B cell (primary cell): Measurements from ENCODE around the gene TUBA4B. TPM values are rescaled to one million over a fixed set of nuclear protein-coding genes. Genes with fewer than 3 reads are reported as not detected.

ENCODE experiments used
- ATAC-seq: fragments of 200-7000 bp; cut with Tn5 transposase; one replicate; pipeline ENCODE4 v1.10.0; 2021; ENCODE audit warnings: low read depth, mild to moderate bottlenecking, moderate number of reproducible peaks, moderate library complexity
- CTCF ChIA-PET: fragments of 350-600 bp; sonication (Branson Sonifier 250); formaldehyde crosslinking; loops from one replicate; lab custom pipeline; 2021; ENCODE audit warnings: antibody characterized with exemption, inconsistent platforms; lab: Charles Lee
- POLR2A ChIA-PET: fragments of 350-600 bp; sonication (Branson Sonifier 250); formaldehyde crosslinking; loops from one replicate; lab custom pipeline; 2021; ENCODE audit warnings: antibody characterized with exemption; lab: Charles Lee
- DNase-seq: peaks from one replicate; pipeline ENCODE4 v3.0.0; 2013
- H2AFZ ChIP-seq: 2 replicates; pipeline ENCODE4 v1.6.1; 2012; ENCODE audit warnings: mild to moderate bottlenecking, low read depth, low read length; ENCODE audit not compliant: insufficient read depth, poor library complexity, severe bottlenecking
- H3K27ac ChIP-seq, 2 donors: 1 replicate in 1 of 2; 2 replicates in 1 of 2; pipeline ENCODE4 v1.5.1; 2012 to 2013; ENCODE audit warnings: low read length in 2 of 2, mild to moderate bottlenecking in 2 of 2, moderate library complexity in 1 of 2
- H3K27me3 ChIP-seq, 4 experiments: fragments of 200-600 bp in 1 of 4; sonication (generic) in 1 of 4; replicated peaks in 1 of 4; 1 replicate in 2 of 4; 2 replicates in 2 of 4; pipeline versions ENCODE4 v1.6.1 to v1.7.0; 2013 to 2016; ENCODE audit warnings: low read length in 3 of 4, mild to moderate bottlenecking in 2 of 4, mixed read lengths in 1 of 4, moderate library complexity in 1 of 4; ENCODE audit not compliant: insufficient read depth in 4 of 4, control insufficient read depth in 3 of 4; ENCODE audit errors: control extremely low read depth in 1 of 4
- H3K36me3 ChIP-seq, 2 experiments: replicated peaks in 1 of 2; 1 replicate in 1 of 2; 2 replicates in 1 of 2; pipeline versions ENCODE4 v1.6.1 to v1.7.1; 2013; ENCODE audit warnings: low read length in 1 of 2; ENCODE audit not compliant: insufficient read depth in 2 of 2, control insufficient read depth in 1 of 2; ENCODE audit errors: control extremely low read depth in 1 of 2, extremely low read depth in 1 of 2
- H3K4me1 ChIP-seq, 2 donors: fragments of 200-600 bp in 1 of 2; sonication (generic) in 1 of 2; 1 replicate in 1 of 2; 2 replicates in 1 of 2; pipeline versions ENCODE4 v1.5.1 to v1.6.1; 2013 to 2017; ENCODE audit warnings: low read length in 2 of 2; ENCODE audit not compliant: control insufficient read depth in 2 of 2, insufficient read depth in 2 of 2
- H3K4me2 ChIP-seq: replicated peaks from 2 replicates; pipeline ENCODE3; 2012; ENCODE audit warnings: mild to moderate bottlenecking, low read depth, low read length; ENCODE audit not compliant: poor library complexity, severe bottlenecking
- H3K4me3 ChIP-seq, 5 experiments: fragments of 200-600 bp in 1 of 5; sonication (generic) in 1 of 5; 1 replicate in 3 of 5; 2 replicates in 2 of 5; pipeline versions ENCODE4 v1.5.1 to v1.7.0; 2011 to 2016; ENCODE audit warnings: low read length in 4 of 5, mild to moderate bottlenecking in 4 of 5, low read depth in 2 of 5, control low read depth in 1 of 5, moderate library complexity in 1 of 5; ENCODE audit not compliant: insufficient read depth in 1 of 5; ENCODE audit errors: control extremely low read depth in 1 of 5, extremely low read depth in 1 of 5
- H3K79me2 ChIP-seq: fragments of 200-600 bp; sonication (generic); one replicate; pipeline ENCODE4 v1.6.0; 2016; ENCODE audit warnings: low read length; ENCODE audit not compliant: control insufficient read depth, insufficient read depth
- H3K9ac ChIP-seq: fragments of 200-600 bp; sonication (generic); 2 replicates; pipeline ENCODE4 v1.6.1; 2017; ENCODE audit warnings: mild to moderate bottlenecking, low read length, moderate library complexity
- H3K9me3 ChIP-seq, 3 donors: one replicate each; pipeline versions ENCODE4 v1.6.1 to v1.7.1; 2013; ENCODE audit warnings: low read length in 2 of 3; ENCODE audit not compliant: control insufficient read depth in 2 of 3, insufficient read depth in 1 of 3; ENCODE audit errors: control extremely low read depth in 1 of 3
- H4K20me1 ChIP-seq: 2 replicates; pipeline ENCODE4 v1.6.0; 2012; ENCODE audit warnings: mild to moderate bottlenecking, low read length; ENCODE audit not compliant: insufficient read depth, control insufficient read depth, poor library complexity, severe bottlenecking
- H3K27ac Mint-ChIP-seq: one replicate; pipeline ENCODE4 v1.8.0; 2021; ENCODE audit warnings: mixed read lengths
- H3K27me3 Mint-ChIP-seq: one replicate; pipeline ENCODE4 v1.8.0; 2021; ENCODE audit warnings: mixed read lengths
- H3K4me1 Mint-ChIP-seq: one replicate; pipeline ENCODE4 v1.8.0; 2021; ENCODE audit warnings: mixed read lengths
- H3K4me3 Mint-ChIP-seq: one replicate; pipeline ENCODE4 v1.8.0; 2021; ENCODE audit warnings: mixed read lengths
- H3K9me3 Mint-ChIP-seq: one replicate; pipeline ENCODE4 v1.8.0; 2022; ENCODE audit warnings: mixed read lengths; ENCODE audit not compliant: insufficient read depth
- CTCF ChIP-seq: fragments of 200-600 bp; IDR thresholded peaks from one replicate; pipeline ENCODE4 v1.8.0; 2022; ENCODE audit warnings: antibody characterized with exemption, mild to moderate bottlenecking
- EZH2 ChIP-seq: IDR thresholded peaks from 2 replicates; pipeline ENCODE4 v1.6.1; 2012; ENCODE audit warnings: borderline replicate concordance, low read depth, mild to moderate bottlenecking, moderate library complexity, low read length; ENCODE audit not compliant: insufficient read depth, poor library complexity, severe bottlenecking
- WGBS: methylation state at CpG from one replicate; pipeline ENCODE4 v1.1.5; 2013; ENCODE audit warnings: missing lambda C conversion rate; ENCODE audit not compliant: insufficient coverage; 5-methylcytosine and 5-hydroxymethylcytosine counted together
- intact Hi-C: fragments of 100-400 bp; cut with micrococcal nuclease; formaldehyde crosslinking; loops from one replicate; pipeline ENCODE4 v1.10.0; 2022
- polyA plus RNA-seq: library from polyadenylated mRNA; depleted of rRNA; stranded (reverse); fragments of >200 nt; gene quantifications from 2 replicates; pipeline ENCODE4 v1.2.3, GENCODE V29; 2012
- total RNA-seq, 2 donors: library from RNA; stranded (reverse); fragments of 120-200 nt in 1 of 2; gene quantifications; 1 replicate in 1 of 2; 2 replicates in 1 of 2; pipeline versions ENCODE4 v1.2.3 to v1.2.4, GENCODE V29; 2013 to 2022

TUBA4B gene
- total and polyA plus RNA-seq, 2 donors (not counting 1 experiment from before 2014, with no cell fraction given), result not detected

- Mint-ChIP-seq H3K9me3 (peaks cover 2% of the 10 kb centered on the region), H3K27me3 (peaks cover 62% of the 10 kb centered on the region), H3K4me3 (no peak overlapping the region), H3K4me1 (peaks cover 2% of the 10 kb centered on the region), H3K27ac (no peak overlapping the region)
- H2AFZ ChIP-seq, result no peak overlapping the region
- peak; percentile 68 for ATAC-seq
- H3K9me3 ChIP-seq, result peaks cover 0 to 18% (median 0%) of the 10 kb centered on the region in 3 donors
- no peak overlapping the region for H3K4me2 ChIP-seq
- H3K36me3 ChIP-seq, result no peaks in the 10 kb centered on the region
- no peak overlapping the region for H3K4me3 ChIP-seq
- no peaks in the 10 kb centered on the region for H3K79me2 ChIP-seq
- H3K9ac ChIP-seq, result no peak overlapping the region
- H3K27me3 ChIP-seq, result peaks cover 0 to 37% (median 29%) of the 10 kb centered on the region in 4 experiments
- ChIA-PET CTCF (interaction anchor here (1.3 kb wide), 1 partner anchor 13 kb away, joined by 4 read pairs; no protein-coding TSS in a partner anchor), POLR2A (no interaction called here)
- 8% methylated on average over 29 of the region's 45 CpGs for WGBS
- intact Hi-C loops, result no loop called here
- TF ChIP-seq CTCF (no peak), EZH2 (no peak)
- peak; percentile 68 for DNase-seq
- H4K20me1 ChIP-seq, result no peaks in the 10 kb centered on the region
- H3K27ac ChIP-seq, result no peak overlapping the region
- H3K4me1 ChIP-seq, result peaks cover 0 to 6% of the 10 kb centered on the region in 2 donors
Measured at GRCh38 chr2:219308142-219309101, 55.4 kb downstream of the TUBA4B start.

- H3K36me3 ChIP-seq, result no peaks in the 10 kb centered on the region
- peak; percentile 6 for DNase-seq
- no peak within 1 kb of the TSS for H3K27ac Mint-ChIP-seq
- peaks cover 61% of the 10 kb centered on the region for H3K27me3 Mint-ChIP-seq
- intact Hi-C loops, result no loop called here
- H3K4me1 ChIP-seq, result peaks cover 0 to 6% of the 10 kb centered on the region in 2 donors
- ChIA-PET CTCF (interaction anchor here (0.7 kb wide), 1 partner anchor 10 kb away, joined by 3 read pairs; no protein-coding TSS in a partner anchor), POLR2A (no interaction called here)
- no peaks in the 10 kb centered on the region for H3K79me2 ChIP-seq
- no peaks in the 10 kb centered on the region for H4K20me1 ChIP-seq
- peaks cover 2% of the 10 kb centered on the region for H3K4me1 Mint-ChIP-seq
- H2AFZ ChIP-seq, result no peak within 1 kb of the TSS
- H3K4me2 ChIP-seq, result no peak within 1 kb of the TSS
- peaks cover 0 to 37% (median 27%) of the 10 kb centered on the region in 4 experiments for H3K27me3 ChIP-seq
- H3K9me3 Mint-ChIP-seq, result peaks cover 2% of the 10 kb centered on the region
- 10% methylated on average over 34 of the region's 37 CpGs for WGBS
- no peak within 1 kb of the TSS for H3K4me3 Mint-ChIP-seq
- H3K9me3 ChIP-seq, result peaks cover 0 to 20% (median 0%) of the 10 kb centered on the region in 3 donors
- no peak within 1 kb of the TSS for H3K27ac ChIP-seq
- TF ChIP-seq EZH2, result no peak
- TF ChIP-seq CTCF, result no peak
- H3K9ac ChIP-seq, result no peak within 1 kb of the TSS
- ATAC-seq, result no peak
- no peak within 1 kb of the TSS for H3K4me3 ChIP-seq
Measured at GRCh38 chr2:219309278-219309677, 56.2 kb downstream of the TUBA4B start, which contains the start of gene PTPRN. Gene PTPRN (minus strand): TSS chr2:219309401. CDS start chr2:219309332, 69 bp downstream.
